NCI-H2227 (cell line): ENCODE results near the gene LARGE1.
A peak's percentile ranks its signal among the peaks of the same experiment; 100 is the strongest.

ENCODE experiments used
- DNase-seq: peaks from one replicate; lab custom pipeline; 2025; ENCODE audit not compliant: unreplicated experiment; lab: John Stamatoyannopoulos, UW

The LARGE1 gene

DNA sequence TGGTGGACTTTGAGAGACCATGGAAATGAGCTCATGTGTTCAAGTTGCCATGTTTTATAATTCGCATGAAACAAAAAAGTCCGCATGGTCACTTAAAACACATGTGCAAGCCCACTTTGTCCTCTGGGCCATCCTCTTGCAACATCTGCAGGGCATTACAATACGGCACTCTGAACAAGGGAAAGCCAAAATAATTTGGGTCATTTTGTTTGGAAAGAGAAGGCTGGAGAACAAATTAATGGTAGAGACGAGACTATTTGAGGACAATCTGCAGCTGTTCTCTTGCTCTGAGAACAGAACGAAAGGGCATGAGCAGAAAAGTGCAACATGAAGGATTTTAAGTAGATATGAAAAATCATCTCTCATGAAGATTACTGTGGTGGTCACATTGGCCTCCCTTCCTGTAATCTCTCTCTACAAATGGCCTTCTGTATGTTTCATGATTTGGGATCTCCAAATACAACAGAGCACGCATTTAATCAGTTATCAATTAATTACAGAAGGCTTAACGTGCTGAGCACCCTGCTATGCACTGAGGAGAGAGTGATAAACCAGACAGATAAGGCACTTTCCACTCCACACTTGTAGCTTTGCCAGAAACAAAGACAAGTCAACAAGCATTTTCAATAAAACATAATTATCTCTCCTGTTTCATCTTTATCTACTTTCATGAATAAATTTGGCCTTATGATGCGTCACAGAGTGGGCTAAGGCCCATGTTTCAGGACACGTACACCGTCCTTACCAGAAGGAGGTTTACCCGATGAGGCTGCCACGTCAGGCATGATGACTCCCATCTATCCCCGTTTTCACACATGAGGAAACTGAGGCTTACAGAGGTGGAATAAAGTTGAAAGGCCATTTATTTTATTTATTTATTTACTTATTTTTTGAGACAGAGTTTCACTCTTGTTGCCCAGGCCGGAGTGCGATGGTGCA lies 384.1 kb downstream of the LARGE1 start:
- DNase-seq = no peak

DNA sequence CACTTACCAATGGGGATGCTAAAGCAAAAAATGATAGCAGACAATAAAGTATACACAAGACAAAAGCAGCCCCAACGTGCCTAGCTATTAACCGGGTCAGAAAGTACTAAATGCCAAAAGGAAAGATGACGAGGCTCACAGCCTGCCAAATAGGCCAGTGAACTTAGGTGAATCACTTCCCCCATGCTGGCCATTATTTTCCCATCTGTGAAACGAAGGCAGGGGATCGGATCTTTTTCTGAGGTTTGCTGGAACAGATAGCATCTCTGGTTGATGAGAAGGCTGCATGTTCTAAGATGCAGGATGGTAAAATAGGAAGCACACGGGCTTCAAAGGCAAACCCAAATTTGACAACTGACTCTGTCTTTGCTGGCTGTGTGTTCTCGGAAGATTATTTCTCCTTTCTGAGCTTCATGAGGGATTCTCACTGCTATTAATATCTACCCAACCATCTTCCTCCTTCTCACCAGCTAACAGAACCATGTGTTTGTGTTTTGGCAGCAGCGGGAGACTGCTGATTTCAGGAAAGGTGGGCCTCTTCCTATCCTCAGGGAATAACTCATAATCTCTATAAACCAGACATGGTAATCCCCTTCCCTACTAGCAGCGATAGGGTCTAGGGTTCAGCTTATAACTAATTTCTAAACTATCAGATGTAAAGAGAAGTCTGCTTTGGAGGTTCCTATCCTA lies 390.7 kb downstream of the LARGE1 start:
- no peak for DNase-seq

DNA sequence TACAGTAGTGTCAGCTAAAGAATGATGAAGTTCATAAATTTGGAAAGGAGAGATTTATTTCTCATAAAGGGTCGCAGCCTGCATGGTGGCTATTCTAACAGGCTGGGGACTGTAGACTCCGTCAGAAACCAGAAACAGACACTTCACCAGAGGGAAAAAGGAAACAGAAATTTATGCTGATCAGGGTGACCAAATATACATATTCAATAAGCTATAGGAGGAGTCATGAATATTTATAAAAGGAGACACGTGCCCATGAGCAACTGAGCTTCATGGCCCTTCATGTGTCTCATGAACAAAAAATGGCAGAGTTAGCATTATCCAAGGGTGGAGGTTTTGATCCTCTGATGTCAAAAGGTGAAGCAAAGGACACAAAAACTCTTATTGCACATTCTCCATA lies 392.1 kb downstream of the LARGE1 start:
- no peak for DNase-seq

DNA sequence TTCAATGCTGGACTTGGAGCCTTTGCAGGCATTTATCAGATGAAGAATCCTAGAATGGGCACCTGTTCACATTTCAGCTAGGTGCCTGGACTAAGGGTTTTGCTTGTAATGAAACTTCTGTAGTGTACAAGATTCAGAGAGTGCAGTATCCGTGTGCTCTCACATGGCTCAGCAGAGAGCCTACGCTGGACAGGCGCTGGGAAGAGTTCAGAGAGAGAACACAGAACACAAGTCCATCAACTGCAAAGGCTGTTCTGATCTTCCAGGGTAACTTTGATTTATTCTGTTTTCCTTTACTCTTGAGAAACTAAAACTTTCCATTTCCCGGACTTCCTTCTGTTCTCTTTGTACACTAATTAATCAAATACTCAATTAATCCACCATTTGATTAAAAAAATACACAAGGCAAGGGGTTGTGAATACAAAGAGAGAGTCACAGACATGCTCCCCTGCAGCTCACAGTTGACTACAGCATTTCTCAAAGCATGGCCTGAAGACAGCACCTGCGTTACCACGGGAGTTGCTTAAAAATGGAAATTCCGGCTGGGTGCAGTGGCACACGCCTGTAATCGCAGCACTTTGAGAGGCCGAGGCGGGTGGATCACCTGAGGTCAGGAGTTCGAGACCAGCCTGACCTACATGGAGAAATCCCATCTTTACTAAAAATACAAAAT lies 393.7 kb downstream of the LARGE1 start:
- DNase-seq = no peak

DNA sequence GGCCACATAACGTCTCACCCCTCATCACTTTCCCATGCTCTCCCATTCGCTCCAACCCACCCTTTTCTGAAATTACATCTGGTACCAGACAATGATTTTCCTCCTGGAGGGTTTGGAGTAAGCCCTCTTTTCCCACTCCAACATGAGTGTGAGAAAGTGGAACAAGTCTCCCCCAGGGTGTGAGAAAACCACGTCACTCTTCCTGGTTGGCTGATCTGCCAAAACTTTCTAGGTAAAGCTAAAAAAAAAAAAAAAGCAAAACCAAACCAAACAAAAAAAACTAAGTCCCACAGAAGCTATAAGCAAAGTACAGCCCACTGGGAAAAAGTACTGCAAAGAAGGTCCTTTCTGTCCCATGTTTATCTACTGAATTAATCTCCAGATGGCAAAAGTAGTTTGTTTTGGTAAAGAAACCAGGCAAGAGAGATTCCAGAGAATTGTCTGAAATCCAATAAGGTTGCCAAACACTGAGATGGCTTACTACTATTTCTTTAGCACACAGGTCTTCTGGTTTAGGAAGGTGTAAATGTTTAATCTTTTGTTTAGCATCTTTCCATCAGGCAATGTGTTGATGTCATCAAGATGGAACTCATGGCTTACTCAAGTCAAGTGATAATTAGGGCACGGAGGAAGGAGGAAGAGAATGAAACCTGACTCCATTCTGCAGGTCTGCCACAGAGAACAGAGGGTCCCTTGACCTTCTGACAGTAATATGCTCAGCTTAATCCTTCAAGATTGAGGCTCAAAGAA lies 395.6 kb downstream of the LARGE1 start:
- DNase-seq = no peak

DNA sequence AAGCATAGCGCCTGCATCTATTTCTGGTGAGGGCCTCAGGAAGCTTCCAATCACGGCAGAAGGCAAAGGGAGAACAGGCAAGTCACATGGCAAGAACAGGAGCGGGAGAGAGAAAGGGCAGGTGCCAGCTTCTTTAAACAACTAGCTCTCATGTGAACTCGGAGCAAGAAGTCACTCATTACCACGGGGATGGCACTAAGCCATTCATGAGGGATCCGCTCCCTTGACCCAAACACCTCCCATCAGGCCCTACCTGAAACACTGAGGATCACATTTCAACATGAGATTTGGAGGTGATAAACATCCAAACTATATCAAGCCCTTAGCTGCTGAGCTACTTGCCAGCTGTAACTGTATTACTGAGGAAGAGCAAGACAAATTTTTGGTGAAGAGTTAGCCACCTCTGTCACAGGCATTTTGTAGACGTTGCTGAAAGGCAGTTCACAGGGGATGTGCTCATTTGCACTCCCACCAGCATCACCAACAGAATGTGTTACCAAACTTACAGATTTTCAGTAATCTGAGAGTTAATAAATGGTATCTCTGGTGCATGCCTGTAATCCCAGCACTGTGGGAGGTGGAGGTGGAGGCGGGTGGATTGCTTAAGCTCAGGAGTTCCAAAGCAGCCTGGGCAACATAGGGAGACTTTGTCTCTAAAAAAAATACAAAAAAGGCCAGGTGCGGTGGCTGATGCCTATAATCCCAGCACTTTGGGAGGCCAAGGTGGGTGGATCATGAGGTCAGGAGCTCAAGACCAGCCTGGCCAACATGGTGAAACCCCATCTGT lies 398.2 kb downstream of the LARGE1 start:
- DNase-seq = no peak

DNA sequence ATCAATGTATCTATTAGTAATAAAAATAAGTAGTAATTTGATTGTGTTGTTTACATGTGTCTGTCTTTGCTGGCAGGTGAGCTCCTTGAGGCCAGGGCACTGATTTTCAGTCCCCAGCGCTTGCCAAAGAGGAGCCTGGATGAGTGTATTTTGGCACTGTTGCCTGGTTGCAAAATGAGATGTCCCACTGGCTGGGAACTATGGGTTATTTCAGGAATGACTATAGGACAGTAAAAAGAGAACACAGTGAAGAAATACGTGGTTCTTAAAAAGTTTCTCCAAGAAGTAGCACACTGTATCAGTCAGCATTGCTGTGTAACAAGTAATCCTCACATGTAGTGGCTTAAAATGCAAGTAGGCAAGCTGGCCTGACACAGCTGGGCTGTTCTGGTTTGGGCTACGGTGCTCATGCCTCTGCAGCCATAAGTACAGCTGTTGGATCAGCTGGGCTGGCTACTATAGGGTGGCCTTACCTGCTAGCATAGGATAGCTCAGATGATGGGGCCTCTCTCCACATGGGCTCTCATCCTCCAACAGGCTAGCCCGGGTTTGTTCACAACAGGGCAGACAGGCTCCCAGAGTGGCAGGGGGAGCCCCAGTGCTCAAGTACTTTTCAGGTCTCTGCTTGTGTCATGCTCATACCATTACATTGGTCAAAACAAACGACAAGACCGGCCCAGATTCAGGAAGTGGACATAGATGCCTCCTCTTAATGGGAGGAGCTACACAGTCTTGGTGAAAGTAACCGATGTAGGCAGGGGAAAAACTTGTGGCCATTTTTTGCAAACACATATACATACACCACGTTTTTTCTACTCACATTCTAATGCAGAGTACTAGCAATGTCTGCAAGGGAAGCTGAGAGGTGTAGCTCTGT lies 399.1 kb downstream of the LARGE1 start:
- no peak for DNase-seq

DNA sequence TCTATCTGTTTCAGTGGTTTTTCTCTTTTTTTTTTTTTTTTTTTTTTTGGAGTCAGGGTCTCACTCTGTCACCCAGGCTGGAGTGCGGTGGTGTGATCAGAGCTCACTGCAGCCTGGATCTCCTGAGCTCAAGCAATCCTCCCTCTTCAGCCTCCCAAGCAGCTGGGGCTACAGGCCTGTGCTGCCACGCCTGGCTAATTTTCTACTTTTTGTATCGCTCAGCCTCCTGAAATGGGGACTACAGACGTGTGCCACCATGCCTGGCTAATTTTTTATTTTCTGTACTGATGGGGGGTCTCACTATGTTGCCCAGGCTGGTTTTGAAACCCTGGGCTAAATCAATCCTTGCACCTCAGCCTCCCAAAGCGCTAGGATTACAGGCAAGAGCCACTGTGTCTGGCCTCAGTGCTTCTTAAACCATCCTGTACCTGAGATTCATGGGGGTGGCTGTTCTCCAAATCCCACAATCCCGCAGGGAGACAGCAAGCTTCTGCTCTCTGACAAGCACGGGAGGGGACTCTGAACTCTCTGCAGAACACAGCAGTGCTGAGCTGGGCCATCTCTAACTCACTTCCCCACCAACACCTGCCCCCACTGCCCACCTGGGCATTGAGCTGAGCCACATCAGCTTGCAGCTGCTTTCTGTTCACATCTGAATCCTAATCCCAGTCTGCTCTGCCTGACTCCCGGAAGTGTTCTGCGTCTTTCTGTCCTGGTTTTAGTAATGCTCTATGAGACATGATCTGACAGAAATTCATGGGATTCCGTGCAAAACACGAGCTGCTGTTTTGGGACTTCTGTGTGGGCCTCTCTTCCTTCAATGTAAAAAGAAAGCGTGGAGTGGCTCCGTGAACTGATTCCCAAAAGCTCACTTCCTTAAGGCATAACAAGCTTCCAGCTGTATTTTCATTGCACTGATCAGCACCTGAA lies 400.0 kb downstream of the LARGE1 start:
- no peak for DNase-seq

DNA sequence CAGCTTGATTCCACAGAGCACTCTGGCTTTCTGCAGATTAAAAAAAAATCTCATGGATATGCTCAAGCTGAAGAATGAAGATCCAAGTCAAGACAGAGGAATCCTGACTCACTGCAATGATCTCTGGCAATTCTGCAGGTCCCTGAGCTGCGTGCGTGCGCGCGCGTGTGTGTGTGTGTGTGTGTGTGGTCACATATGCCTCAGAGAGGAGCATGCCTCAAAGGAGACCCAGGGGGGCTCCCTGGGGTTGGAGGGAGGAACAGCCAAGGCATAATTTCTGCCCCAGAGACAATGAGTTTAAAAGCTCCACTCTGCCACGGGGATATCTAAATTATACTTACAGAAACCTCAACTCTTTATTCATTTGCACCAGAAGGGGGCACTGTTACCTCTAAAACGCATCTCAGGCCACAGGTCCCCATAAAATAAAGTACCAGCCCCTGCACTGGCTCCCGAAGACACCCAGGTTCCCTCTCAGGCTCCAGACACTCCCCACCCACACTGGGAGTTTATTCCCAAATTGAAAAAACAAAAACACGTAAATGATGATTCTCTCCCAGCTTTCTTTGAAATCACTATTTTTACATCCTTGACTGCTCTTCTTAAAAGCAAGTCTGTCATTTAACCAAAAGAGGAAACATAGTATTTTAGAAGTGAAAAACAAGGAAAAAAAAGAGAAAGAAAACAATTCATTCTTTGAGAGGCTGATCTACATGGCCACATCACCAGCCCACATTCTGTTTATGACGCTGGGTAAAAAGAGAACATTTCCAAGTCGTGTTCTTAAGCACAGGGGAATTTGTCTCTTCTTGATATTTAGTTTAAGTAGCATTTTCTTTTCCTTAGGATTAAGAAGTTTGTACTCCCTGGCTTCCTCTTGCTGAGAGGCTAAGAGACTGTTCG lies 401.0 kb downstream of the LARGE1 start:
- peak; percentile 77 for DNase-seq

DNA sequence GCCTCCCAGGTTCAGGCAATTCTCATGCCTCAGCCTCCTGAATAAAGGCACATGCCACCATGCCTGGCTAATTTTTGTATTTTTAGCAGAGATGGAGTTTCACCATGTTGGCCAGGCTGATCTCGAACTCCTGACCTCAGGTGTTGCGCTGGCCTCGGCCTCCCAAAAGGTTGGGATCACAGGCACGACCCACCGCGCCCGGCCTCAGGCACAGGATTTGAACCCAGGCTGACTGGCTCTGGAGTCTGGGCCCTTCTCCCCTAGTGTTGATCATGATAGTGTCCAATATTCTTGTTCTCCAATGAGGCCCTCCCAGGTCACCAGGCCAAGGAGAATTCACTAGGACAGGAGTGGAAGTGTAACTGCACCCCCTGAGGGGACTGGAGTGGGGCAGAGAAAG lies 401.9 kb downstream of the LARGE1 start:
- DNase-seq = no peak

DNA sequence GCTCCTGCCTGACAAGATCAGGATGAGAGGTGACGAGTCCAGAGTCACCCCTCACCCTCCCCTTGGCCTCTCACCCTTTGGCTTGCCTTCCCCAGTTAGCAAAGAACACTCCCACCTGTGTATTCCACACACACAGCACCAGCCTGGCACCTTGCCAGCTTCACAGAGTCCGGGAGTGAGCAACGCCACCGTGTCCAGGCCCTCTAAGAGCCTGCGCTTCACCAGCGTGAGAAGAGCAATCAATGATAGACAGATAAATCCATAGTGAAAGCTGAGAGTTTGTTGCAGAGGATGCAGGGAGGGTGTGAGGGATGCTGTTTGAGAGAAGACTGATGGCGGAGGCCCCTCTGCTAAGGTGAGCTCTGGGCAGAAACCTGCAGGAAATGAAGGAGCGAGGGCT lies 404.5 kb downstream of the LARGE1 start:
- DNase-seq = peak; percentile 77

DNA sequence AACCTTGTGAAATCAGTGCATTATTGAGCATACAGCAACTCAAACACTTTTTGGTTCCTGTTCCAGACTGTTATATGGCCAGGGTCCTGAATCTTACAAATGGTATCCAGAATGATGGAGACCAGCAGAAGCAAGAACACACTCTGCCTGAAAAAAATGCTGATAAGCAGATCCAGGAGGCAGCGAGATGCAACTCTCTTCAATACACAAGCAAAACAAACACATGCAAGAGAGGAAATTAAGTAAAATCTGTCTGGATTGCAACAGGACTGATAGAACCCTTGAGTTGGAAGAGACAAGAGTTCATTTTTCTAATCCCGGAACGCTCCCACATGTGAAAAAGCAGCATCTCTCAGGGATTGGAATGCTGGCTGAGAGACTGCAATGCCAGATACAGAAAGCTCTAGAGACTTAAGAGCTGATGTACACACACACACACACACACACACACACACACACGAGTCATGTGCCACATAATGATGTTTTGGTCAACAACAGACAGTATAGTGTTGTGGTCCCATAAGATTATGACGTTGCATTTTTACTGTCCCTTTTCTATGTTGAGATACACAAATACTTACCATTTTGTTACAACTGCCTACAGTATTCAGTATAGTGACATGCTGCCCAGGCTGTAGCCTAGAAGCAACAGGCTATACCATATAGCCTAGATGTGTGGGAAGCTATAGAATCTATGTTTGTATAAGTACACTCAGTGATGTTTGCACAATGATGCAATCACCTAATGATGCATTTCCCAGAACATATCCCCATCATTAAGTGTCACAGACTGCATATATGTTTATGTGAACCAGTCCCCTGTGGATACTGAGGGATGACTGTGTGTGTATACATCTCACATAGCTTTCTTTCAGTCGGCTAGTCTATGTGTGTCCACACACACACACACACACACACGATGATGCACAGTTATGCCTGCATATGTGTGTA lies 406.6 kb downstream of the LARGE1 start:
- no peak for DNase-seq

DNA sequence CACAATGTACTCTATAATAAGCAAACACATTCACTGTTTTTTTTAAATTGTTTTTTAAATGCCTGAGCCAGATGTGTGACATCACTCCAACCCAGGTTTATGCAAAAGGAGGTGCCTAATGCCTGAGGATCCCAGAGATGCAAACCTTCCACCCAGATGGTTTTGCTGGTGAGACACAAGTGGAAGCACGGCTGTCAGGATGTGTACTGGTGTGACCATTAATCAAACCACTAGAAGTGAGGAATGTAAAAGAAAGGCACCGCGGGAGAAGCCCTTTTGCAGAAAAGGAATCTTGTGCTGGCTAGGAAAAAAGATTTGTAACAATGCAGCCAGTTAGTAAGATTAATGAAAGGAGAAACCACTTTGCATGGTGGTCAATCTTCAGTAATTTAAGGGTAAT lies 407.4 kb downstream of the LARGE1 start:
- DNase-seq = no peak

DNA sequence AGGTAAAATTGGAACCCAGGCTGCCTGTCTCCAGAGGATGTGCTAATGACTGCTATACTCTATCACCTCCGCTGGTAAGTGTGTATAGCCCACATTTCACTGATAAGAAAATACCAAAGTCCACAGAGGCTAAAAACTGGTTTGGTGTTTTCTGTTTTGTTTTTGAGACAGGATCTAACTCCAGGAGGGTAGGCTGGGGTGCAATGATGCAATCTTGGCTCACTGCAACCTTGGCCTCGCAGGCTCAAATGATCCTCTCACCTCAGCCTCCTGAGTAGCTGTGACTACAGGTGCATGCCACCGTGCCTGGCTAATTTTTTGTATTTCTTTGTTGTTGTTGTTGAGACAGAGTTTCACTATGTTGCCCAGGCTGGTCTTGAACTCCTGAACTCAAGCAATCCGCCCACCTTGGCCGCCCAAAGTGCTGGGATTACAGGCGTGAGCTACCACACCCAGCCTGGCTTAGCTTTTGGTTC lies 409.8 kb downstream of the LARGE1 start:
- no peak for DNase-seq

DNA sequence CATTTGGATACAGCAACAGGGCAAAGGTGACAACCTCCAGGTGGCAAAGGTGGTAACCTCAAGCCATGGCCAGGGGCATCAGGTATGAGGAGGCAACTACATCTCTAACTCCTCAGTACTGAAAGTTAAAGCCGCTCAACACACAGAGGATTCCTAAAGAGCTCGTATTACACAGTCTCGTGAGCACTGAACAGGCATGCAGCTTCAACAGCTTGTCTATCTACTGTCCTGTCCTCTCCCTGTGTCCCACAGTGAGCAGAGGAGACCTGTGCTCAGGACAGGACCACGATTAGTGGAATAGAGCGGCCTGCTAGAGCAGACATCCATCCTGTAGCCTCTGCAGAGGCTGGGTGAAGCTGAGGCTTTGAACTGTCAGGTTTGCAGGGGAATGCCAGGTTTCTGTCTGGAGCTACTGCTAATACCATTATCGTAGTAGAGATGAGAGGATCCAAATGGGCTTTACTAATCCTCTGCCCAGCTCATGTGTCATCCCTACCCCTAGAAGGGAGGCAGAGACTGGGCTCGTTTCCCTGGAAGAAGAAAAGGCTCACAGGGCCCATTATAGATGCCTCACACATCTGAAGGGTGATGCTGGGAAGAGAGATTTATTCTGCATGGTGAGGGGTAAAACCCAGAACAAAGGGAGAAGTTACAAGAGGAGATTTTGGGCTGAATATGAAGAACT lies 415.2 kb downstream of the LARGE1 start:
- DNase-seq = no peak
